HCT116 (cell line): ENCODE results near the gene FTO. TPM values are rescaled to one million over a fixed set of nuclear protein-coding genes. Genes with fewer than 3 reads are reported as not detected.

Experiments
- ATAC-seq: fragments of 200-7000 bp; cut with Tn5 transposase; 2 replicates; pipeline ENCODE4 v1.9.1; 2020; ENCODE audit warnings: mild to moderate bottlenecking, moderate library complexity
- BruUV-seq: library from RNA; stranded (reverse); fragments of 400-500 nt; replicated peaks from 2 replicates; lab custom pipeline; 2021; lab: Mats Ljungman, UMichigan
- CTCF ChIA-PET: fragments of 300-600 bp; sonication (Branson Sonifier 250); formaldehyde crosslinking; loops from one replicate; lab custom pipeline; 2021; ENCODE audit warnings: antibody characterized with exemption; lab: Charles Lee
- POLR2A ChIA-PET: fragments of 300-600, 350-600 bp; sonication (Branson Sonifier 250); formaldehyde crosslinking; loops from one replicate; lab custom pipeline; 2021; ENCODE audit warnings: antibody characterized with exemption; lab: Charles Lee
- RAD21 ChIA-PET, 2 experiments: fragments of 300-600 bp; sonication (Branson Sonifier 250); formaldehyde crosslinking; loops; one replicate each; lab custom pipeline; 2023; ENCODE audit warnings: low total read pairs in 2 of 2; ENCODE audit not compliant: uncharacterized antibody in 2 of 2, unreplicated experiment in 2 of 2, low non-redundant PET in 1 of 2; lab: Charles Lee
- DNase-seq: peaks from one replicate; pipeline ENCODE4 v3.0.0-alpha.2; 2010; ENCODE audit warnings: low read depth, low spot score
- H2AFZ ChIP-seq: fragments of 200-600 bp; shearing (Covaris generic), sonication (generic); 2 replicates; pipeline ENCODE4 v1.6.1; 2017; ENCODE audit warnings: low read depth, mixed run types, mixed read lengths, antibody characterized with exemption, low read length; ENCODE audit not compliant: poor library complexity, severe bottlenecking
- H3K27ac ChIP-seq: 2 replicates; pipeline ENCODE4 v1.5.1; 2012; ENCODE audit warnings: low read depth, low read length
- H3K27me3 ChIP-seq: fragments of 200-600 bp; sonication (generic); 2 replicates; pipeline ENCODE4 v1.6.1; 2016; ENCODE audit warnings: mixed run types, low read length, mixed read lengths; ENCODE audit not compliant: insufficient read depth
- H3K36me3 ChIP-seq, 2 experiments: fragments of 200-500 bp in 1 of 2; fragments of 200-600 bp in 1 of 2; sonication (Bioruptor generic) in 1 of 2; sonication (generic) in 1 of 2; 2 replicates each; pipeline versions ENCODE4 v1.5.1 to v1.6.1; 2014 to 2016; ENCODE audit warnings: low read length in 2 of 2, inconsistent platforms in 1 of 2, mixed read lengths in 1 of 2, mixed run types in 1 of 2; ENCODE audit not compliant: insufficient read depth in 2 of 2, control insufficient read depth in 1 of 2
- H3K4me1 ChIP-seq, 2 experiments: fragments of 200-600 bp in 1 of 2; sonication (generic) in 1 of 2; 2 replicates each; pipeline versions ENCODE4 v1.5.1 to v1.6.1; 2012 to 2017; ENCODE audit warnings: low read length in 2 of 2, inconsistent platforms in 1 of 2, mild to moderate bottlenecking in 1 of 2, mixed read lengths in 1 of 2, mixed run types in 1 of 2, moderate library complexity in 1 of 2; ENCODE audit not compliant: insufficient read depth in 2 of 2, control insufficient read depth in 1 of 2
- H3K4me2 ChIP-seq: fragments of 200-600 bp; sonication (generic); 2 replicates; pipeline ENCODE4 v1.6.1; 2017; ENCODE audit warnings: mixed run types, low read length, mixed read lengths
- H3K4me3 ChIP-seq, 2 experiments: fragments of 200-600 bp in 1 of 2; sonication (generic) in 1 of 2; replicated peaks in 1 of 2; 2 replicates each; pipeline ENCODE4 v1.5.1; 2011 to 2016; ENCODE audit warnings: low read length in 2 of 2, control low read depth in 1 of 2, low read depth in 1 of 2, mild to moderate bottlenecking in 1 of 2, mixed read lengths in 1 of 2, mixed run types in 1 of 2
- H3K79me2 ChIP-seq: fragments of 200-600 bp; sonication (generic); 2 replicates; pipeline ENCODE4 v1.6.1; 2017; ENCODE audit warnings: mild to moderate bottlenecking, mixed run types, low read length, moderate library complexity, mixed read lengths; ENCODE audit not compliant: insufficient read depth
- H3K9ac ChIP-seq: fragments of 200-600 bp; sonication (generic); 2 replicates; pipeline ENCODE4 v1.6.1; 2016; ENCODE audit warnings: low read length, mixed read lengths
- H3K9me2 ChIP-seq: fragments of 200-600 bp; sonication (generic), shearing (Covaris generic); 2 replicates; pipeline ENCODE4 v1.6.1; 2017; ENCODE audit warnings: mixed run types, mild to moderate bottlenecking, moderate library complexity; ENCODE audit not compliant: insufficient read depth
- H3K9me3 ChIP-seq, 2 experiments: fragments of 200-500 bp in 1 of 2; fragments of 200-600 bp in 1 of 2; sonication (Bioruptor generic) in 1 of 2; sonication (generic) in 1 of 2; 2 replicates each; pipeline ENCODE4 v1.6.1; 2014 to 2017; ENCODE audit warnings: low read length in 2 of 2, mixed read lengths in 2 of 2, inconsistent platforms in 1 of 2, low read depth in 1 of 2, mild to moderate bottlenecking in 1 of 2, mixed run types in 1 of 2, moderate library complexity in 1 of 2; ENCODE audit not compliant: control insufficient read depth in 1 of 2, insufficient read depth in 1 of 2
- H4K20me1 ChIP-seq: fragments of 200-600 bp; sonication (generic), shearing (Covaris generic); 2 replicates; pipeline ENCODE4 v1.6.1; 2017; ENCODE audit warnings: mixed run types, mild to moderate bottlenecking, moderate library complexity; ENCODE audit not compliant: insufficient read depth
- ATF3 ChIP-seq: IDR thresholded peaks from 2 replicates; pipeline ENCODE4 v1.6.1; 2012
- CBX3 ChIP-seq: IDR thresholded peaks from 2 replicates; pipeline ENCODE4 v1.6.1; 2012; ENCODE audit warnings: low read depth
- CEBPB ChIP-seq: IDR thresholded peaks from 2 replicates; pipeline ENCODE4 v1.6.1; 2012; ENCODE audit warnings: low read depth
- CTCF ChIP-seq, 3 experiments: fragments of 200-600 bp in 1 of 3; sonication (generic) in 1 of 3; IDR thresholded peaks in 2 of 3; conservative IDR thresholded peaks in 1 of 3; 2 replicates each; pipeline ENCODE4 v1.5.1; 2012 to 2017; ENCODE audit warnings: low read depth in 2 of 3, low read length in 2 of 3, antibody characterized with exemption in 1 of 3, borderline replicate concordance in 1 of 3, control low read depth in 1 of 3, mild to moderate bottlenecking in 1 of 3, mixed read lengths in 1 of 3, mixed run types in 1 of 3, moderate library complexity in 1 of 3; ENCODE audit not compliant: insufficient read depth in 1 of 3
- ELF1 ChIP-seq: IDR thresholded peaks from 2 replicates; pipeline ENCODE4 v1.6.1; 2012; ENCODE audit warnings: low read depth, borderline replicate concordance
- EZH2phosphoT487 ChIP-seq: fragments of 200-600 bp; IDR thresholded peaks from 2 replicates; pipeline ENCODE4 v1.6.1; 2018; ENCODE audit warnings: antibody characterized with exemption, borderline replicate concordance
- FOSL1 ChIP-seq: IDR thresholded peaks from 2 replicates; pipeline ENCODE4 v1.6.1; 2012; ENCODE audit warnings: low read depth
- JUND ChIP-seq: IDR thresholded peaks from 2 replicates; pipeline ENCODE4 v1.6.1; 2012
- POLR2A ChIP-seq: IDR thresholded peaks from 2 replicates; pipeline ENCODE4 v1.7.0; 2011; ENCODE audit warnings: borderline replicate concordance; ENCODE audit not compliant: insufficient read depth, insufficient read length; ENCODE audit errors: extremely low read depth
- POLR2AphosphoS5 ChIP-seq: IDR thresholded peaks from 2 replicates; pipeline ENCODE4 v1.6.1; 2011; ENCODE audit warnings: mild to moderate bottlenecking, low read depth, low read length, moderate library complexity
- RAD21 ChIP-seq: IDR thresholded peaks from 2 replicates; pipeline ENCODE4 v1.6.1; 2012; ENCODE audit warnings: low read depth, mild to moderate bottlenecking
- REST ChIP-seq: IDR thresholded peaks from 2 replicates; pipeline ENCODE4 v1.6.1; 2012; ENCODE audit warnings: low read depth
- SIN3A ChIP-seq: IDR thresholded peaks from 2 replicates; pipeline ENCODE4 v1.6.1; 2012; ENCODE audit warnings: low read depth
- SP1 ChIP-seq: IDR thresholded peaks from 2 replicates; pipeline ENCODE4 v1.6.1; 2012; ENCODE audit warnings: low read depth
- SRF ChIP-seq: IDR thresholded peaks from 2 replicates; pipeline ENCODE4 v1.6.1; 2012; ENCODE audit warnings: low read depth
- TCF7L2 ChIP-seq: IDR thresholded peaks from 2 replicates; pipeline ENCODE4 v1.7.0; 2011; ENCODE audit warnings: borderline replicate concordance, inconsistent platforms; ENCODE audit not compliant: insufficient read depth, insufficient read length; ENCODE audit errors: extremely low read depth
- YY1 ChIP-seq: IDR thresholded peaks from 2 replicates; pipeline ENCODE4 v1.6.1; 2011; ENCODE audit warnings: low read length, low read depth, moderate library complexity, mild to moderate bottlenecking; ENCODE audit not compliant: insufficient replicate concordance; ENCODE audit errors: extremely low read depth
- ZBTB33 ChIP-seq: IDR thresholded peaks from 2 replicates; pipeline ENCODE4 v1.6.1; 2011; ENCODE audit warnings: mild to moderate bottlenecking, low read length, moderate library complexity; ENCODE audit not compliant: insufficient replicate concordance; ENCODE audit errors: extremely low read depth
- ZFX ChIP-seq: fragments of 450-650 bp; IDR thresholded peaks from 2 replicates; pipeline ENCODE4 v1.6.1; 2017
- ZNF274 ChIP-seq: fragments of 200-500 bp; sonication (Bioruptor generic); IDR thresholded peaks from 2 replicates; pipeline ENCODE4 v1.6.1; 2014; ENCODE audit warnings: mild to moderate bottlenecking, low read depth, low read length, inconsistent platforms
- intact Hi-C: fragments of 100-400 bp; cut with micrococcal nuclease; formaldehyde crosslinking; loops from 2 replicates; pipeline ENCODE4 v1.10.0; 2022
- total RNA-seq: library from RNA; stranded (reverse); gene quantifications from one replicate; pipeline ENCODE4 v1.2.1, GENCODE V29; 2021; ENCODE audit not compliant: unreplicated experiment

Gene FTO
- total RNA-seq, 1 experiment from 2014 or later = 55.2 TPM

- peaks cover 22 to 36% of the 10 kb centered on the region in 2 experiments for H3K4me1 ChIP-seq
- peak overlapping the region; percentile 40 for H3K4me2 ChIP-seq
- no peaks in the 10 kb centered on the region for H3K27me3 ChIP-seq
- no peak overlapping the region for H3K27ac ChIP-seq
- H4K20me1 ChIP-seq = no peaks in the 10 kb centered on the region
- intact Hi-C loops = no loop called here
- no peaks in the 10 kb centered on the region for H3K9me2 ChIP-seq
- peak; percentile 79 for ATAC-seq
- POLR2A ChIA-PET = interaction anchor here (0.8 kb wide), 1 partner anchor 73 kb away, joined by 3 read pairs; no protein-coding TSS in a partner anchor
- no peak overlapping the region for H3K9ac ChIP-seq
- CTCF ChIA-PET = no interaction called here
- H3K9me3 ChIP-seq = no peaks in the 10 kb centered on the region
- no peaks in the 10 kb centered on the region for H3K36me3 ChIP-seq
- no peak overlapping the region for H2AFZ ChIP-seq
- H3K4me3 ChIP-seq = no peak overlapping the region
- DNase-seq = peak; percentile 37
- BruUV-seq = no TSS peak
- RAD21 ChIA-PET = no interaction called here
- no peaks in the 10 kb centered on the region for H3K79me2 ChIP-seq
- TF ChIP-seq ZFX (no peak), POLR2A (no peak), JUND (no peak; the same call in 1 of the 2 replicates), ZNF274 (no peak), REST (no peak), SRF (no peak), ATF3 (0 out of 2 replicates have a peak, but pooled peaks have one; percentile 21), ZBTB33 (no peak), SIN3A (no peak), CTCF (IDR thresholded peaks at IDR 0.05 in 2 of 3, conservative IDR thresholded peaks at IDR 0.05 in 1 of 3; ENCODE audit: borderline replicate concordance in 1 of 3, insufficient read depth in 1 of 3, low read depth in 2 of 3, low read length in 2 of 3) (no peak), ELF1 (no peak), RAD21 (no peak), CEBPB (peak; percentile 67; the same call in 1 of the 2 replicates), YY1 (no peak), FOSL1 (peak; percentile 48; the same call in 1 of the 2 replicates), SP1 (0 out of 2 replicates have a peak, but pooled peaks have one; percentile 20), CBX3 (0 out of 2 replicates have a peak, but pooled peaks have one; percentile 26), EZH2phosphoT487 (no peak), POLR2AphosphoS5 (no peak), TCF7L2 (no peak)
Measured at GRCh38 chr16:53817117-53817755, 113.3 kb downstream of the FTO start.
